IMR-90 (cell line): ENCODE results near the gene ASAP2.

Source experiments
- BHLHE40 ChIP-seq: fragments of 150-350 bp; IDR thresholded peaks from 2 replicates; pipeline ENCODE4 v1.6.1; 2016; ENCODE audit warnings: mild to moderate bottlenecking, low read depth, low read length
- MAFK ChIP-seq: IDR thresholded peaks from 2 replicates; pipeline ENCODE4 v1.6.1; 2012; ENCODE audit warnings: low read depth, low read length, improper control_type of control experiment
- MXI1 ChIP-seq: IDR thresholded peaks from 2 replicates; pipeline ENCODE4 v1.6.1; 2012; ENCODE audit warnings: low read depth, mild to moderate bottlenecking, low read length, moderate library complexity, borderline replicate concordance
- POLR2A ChIP-seq: IDR thresholded peaks from 2 replicates; pipeline ENCODE4 v1.6.1; 2012; ENCODE audit warnings: mild to moderate bottlenecking, low read depth, low read length
- RAD21 ChIP-seq: IDR thresholded peaks from 2 replicates; pipeline ENCODE4 v1.6.1; 2012; ENCODE audit warnings: low read length, improper control_type of control experiment
- RFX5 ChIP-seq: IDR thresholded peaks from 2 replicates; pipeline ENCODE4 v1.8.0; 2012; ENCODE audit warnings: low read depth, mild to moderate bottlenecking, low read length, moderate library complexity
- USF2 ChIP-seq: fragments of 150-350 bp; IDR thresholded peaks from 2 replicates; pipeline ENCODE4 v1.6.1; 2017; ENCODE audit warnings: mild to moderate bottlenecking, antibody characterized with exemption, low read length, low read depth
- TF ChIP-seq, protein P1 (sequence below): conservative IDR thresholded peaks from 2 replicates; pipeline ENCODE4 v1.5.1; 2012; ENCODE audit warnings: mild to moderate bottlenecking, low read depth, low read length, improper control_type of control experiment
- TF ChIP-seq, protein P2 (sequence below): fragments of 150-350 bp; IDR thresholded peaks from 2 replicates; pipeline ENCODE4 v1.6.1; 2016; ENCODE audit warnings: low read depth, mild to moderate bottlenecking, low read length, moderate library complexity, borderline replicate concordance

GRCh38 chr2:9439536-9439935 is 232.9 kb downstream of the ASAP2 start:
- TF ChIP-seq, protein P1, sequence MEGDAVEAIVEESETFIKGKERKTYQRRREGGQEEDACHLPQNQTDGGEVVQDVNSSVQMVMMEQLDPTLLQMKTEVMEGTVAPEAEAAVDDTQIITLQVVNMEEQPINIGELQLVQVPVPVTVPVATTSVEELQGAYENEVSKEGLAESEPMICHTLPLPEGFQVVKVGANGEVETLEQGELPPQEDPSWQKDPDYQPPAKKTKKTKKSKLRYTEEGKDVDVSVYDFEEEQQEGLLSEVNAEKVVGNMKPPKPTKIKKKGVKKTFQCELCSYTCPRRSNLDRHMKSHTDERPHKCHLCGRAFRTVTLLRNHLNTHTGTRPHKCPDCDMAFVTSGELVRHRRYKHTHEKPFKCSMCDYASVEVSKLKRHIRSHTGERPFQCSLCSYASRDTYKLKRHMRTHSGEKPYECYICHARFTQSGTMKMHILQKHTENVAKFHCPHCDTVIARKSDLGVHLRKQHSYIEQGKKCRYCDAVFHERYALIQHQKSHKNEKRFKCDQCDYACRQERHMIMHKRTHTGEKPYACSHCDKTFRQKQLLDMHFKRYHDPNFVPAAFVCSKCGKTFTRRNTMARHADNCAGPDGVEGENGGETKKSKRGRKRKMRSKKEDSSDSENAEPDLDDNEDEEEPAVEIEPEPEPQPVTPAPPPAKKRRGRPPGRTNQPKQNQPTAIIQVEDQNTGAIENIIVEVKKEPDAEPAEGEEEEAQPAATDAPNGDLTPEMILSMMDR = no peak
- TF ChIP-seq POLR2A = no peak
- TF ChIP-seq RAD21 = no peak
- TF ChIP-seq MXI1 = no peak
- no peak for TF ChIP-seq USF2
- no peak for TF ChIP-seq RFX5
- no peak for TF ChIP-seq BHLHE40
- TF ChIP-seq, protein P2, sequence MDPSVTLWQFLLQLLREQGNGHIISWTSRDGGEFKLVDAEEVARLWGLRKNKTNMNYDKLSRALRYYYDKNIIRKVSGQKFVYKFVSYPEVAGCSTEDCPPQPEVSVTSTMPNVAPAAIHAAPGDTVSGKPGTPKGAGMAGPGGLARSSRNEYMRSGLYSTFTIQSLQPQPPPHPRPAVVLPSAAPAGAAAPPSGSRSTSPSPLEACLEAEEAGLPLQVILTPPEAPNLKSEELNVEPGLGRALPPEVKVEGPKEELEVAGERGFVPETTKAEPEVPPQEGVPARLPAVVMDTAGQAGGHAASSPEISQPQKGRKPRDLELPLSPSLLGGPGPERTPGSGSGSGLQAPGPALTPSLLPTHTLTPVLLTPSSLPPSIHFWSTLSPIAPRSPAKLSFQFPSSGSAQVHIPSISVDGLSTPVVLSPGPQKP = no peak
- no peak for TF ChIP-seq MAFK
